ENCODE data around the gene ABTB2.

Gene ABTB2

GRCh38 chr11:34328632-34328910 lies 29.2 kb downstream of the ABTB2 start:
- Histone ChIP-seq H3K27ac (replicated peaks) (no peak overlapping the region), H3K27me3 (ENCODE audit: insufficient read depth, poor library complexity, severe bottlenecking) (no peaks in the 10 kb centered on the region), H3K4me3 (replicated peaks; ENCODE audit: insufficient read depth, low read length) (no peak overlapping the region)
- TF ChIP-seq CTCF (IDR thresholded peaks at IDR 0.05; ENCODE audit: insufficient read depth, low read length) (no peak), GABPA (IDR thresholded peaks at IDR 0.05; ENCODE audit: low read depth) (no peak), SPI1 (IDR thresholded peaks at IDR 0.05; ENCODE audit: borderline replicate concordance, low read depth) (no peak), REST (IDR thresholded peaks at IDR 0.05; ENCODE audit: insufficient replicate concordance, low read depth) (no peak), POLR2AphosphoS5 (IDR thresholded peaks at IDR 0.05; ENCODE audit: low read depth) (no peak)
- DNase-seq (ENCODE audit: low read depth in 1 of 2, low spot score in 1 of 2): no peak

- TF ChIP-seq SPI1 (IDR thresholded peaks at IDR 0.05; ENCODE audit: borderline replicate concordance, low read depth) (no peak), CTCF (IDR thresholded peaks at IDR 0.05; ENCODE audit: insufficient read depth, low read length) (no peak), GABPA (IDR thresholded peaks at IDR 0.05; ENCODE audit: low read depth) (no peak), POLR2AphosphoS5 (IDR thresholded peaks at IDR 0.05; ENCODE audit: low read depth) (no peak), REST (IDR thresholded peaks at IDR 0.05; ENCODE audit: insufficient replicate concordance, low read depth) (no peak)
- Histone ChIP-seq H3K4me3 (replicated peaks; ENCODE audit: insufficient read depth, low read length) (no peak overlapping the region), H3K27me3 (ENCODE audit: insufficient read depth, poor library complexity, severe bottlenecking) (no peaks in the 10 kb centered on the region), H3K27ac (replicated peaks) (no peak overlapping the region)
- DNase-seq (ENCODE audit: low read depth in 1 of 2, low spot score in 1 of 2): no peak
Observed at GRCh38 chr11:34327804-34328631, 29.8 kb downstream of the ABTB2 start.

GRCh38 chr11:34324466-34324865 lies 33.3 kb downstream of the ABTB2 start:
- no peak for DNase-seq (ENCODE audit: low read depth in 1 of 2, low spot score in 1 of 2)
- no peaks in the 10 kb centered on the region for H3K27me3 ChIP-seq (ENCODE audit: insufficient read depth, poor library complexity, severe bottlenecking)
- no peak overlapping the region for H3K4me3 ChIP-seq (replicated peaks; ENCODE audit: insufficient read depth, low read length)
- TF ChIP-seq SPI1 (IDR thresholded peaks at IDR 0.05; ENCODE audit: borderline replicate concordance, low read depth) (no peak), CTCF (IDR thresholded peaks at IDR 0.05; ENCODE audit: insufficient read depth, low read length) (no peak), REST (IDR thresholded peaks at IDR 0.05; ENCODE audit: insufficient replicate concordance, low read depth) (no peak), POLR2AphosphoS5 (IDR thresholded peaks at IDR 0.05; ENCODE audit: low read depth) (no peak), GABPA (IDR thresholded peaks at IDR 0.05; ENCODE audit: low read depth) (no peak)
- H3K27ac ChIP-seq (replicated peaks): no peak overlapping the region
